Panc1 (cell line): ENCODE data around the gene ARHGAP45. TPM values are rescaled to one million over a fixed set of nuclear protein-coding genes. Genes with fewer than 3 reads are reported as not detected.

Experiments
- ATAC-seq: fragments of 200-7000 bp; cut with Tn5 transposase; 2 replicates; pipeline ENCODE4 v1.9.1; 2020; ENCODE audit warnings: mild to moderate bottlenecking, moderate library complexity
- BruUV-seq: library from RNA; stranded (reverse); fragments of 400-500 nt; replicated peaks from 2 replicates; lab custom pipeline; 2021; lab: Mats Ljungman, UMichigan
- CTCF ChIA-PET: fragments of 300-600 bp; sonication (Branson Sonifier 250); formaldehyde crosslinking; loops from one replicate; lab custom pipeline; 2022; ENCODE audit warnings: antibody characterized with exemption; lab: Charles Lee
- POLR2A ChIA-PET: fragments of 300-600 bp; sonication (Branson Sonifier 250); formaldehyde crosslinking; loops from one replicate; lab custom pipeline; 2022; ENCODE audit warnings: antibody characterized with exemption; lab: Charles Lee
- DNase-seq: peaks from one replicate; pipeline ENCODE4 v3.0.0-alpha.2; 2010; ENCODE audit warnings: low read depth, low spot score
- H3K27ac ChIP-seq: 2 replicates; pipeline ENCODE4 v1.5.1; 2011; ENCODE audit warnings: mild to moderate bottlenecking, low read length, inconsistent platforms
- H3K27me3 ChIP-seq: fragments of 200-500 bp; sonication (Bioruptor generic); 2 replicates; pipeline ENCODE4 v1.6.0; 2014; ENCODE audit warnings: low read length, inconsistent platforms; ENCODE audit not compliant: control insufficient read depth, insufficient read depth
- H3K36me3 ChIP-seq: fragments of 200-500 bp; sonication (Bioruptor generic); 2 replicates; pipeline ENCODE4 v1.5.1; 2014; ENCODE audit warnings: inconsistent platforms, mild to moderate bottlenecking, low read length, moderate library complexity; ENCODE audit not compliant: control insufficient read depth, insufficient read depth
- H3K4me1 ChIP-seq: 2 replicates; pipeline ENCODE4 v1.5.1; 2011; ENCODE audit warnings: inconsistent platforms, mild to moderate bottlenecking, low read length, moderate library complexity; ENCODE audit not compliant: control insufficient read depth, insufficient read depth
- H3K4me3 ChIP-seq, 2 experiments: 2 replicates each; pipeline ENCODE4 v1.5.1; 2011 to 2012; ENCODE audit warnings: low read depth in 2 of 2, low read length in 2 of 2, mild to moderate bottlenecking in 2 of 2, inconsistent platforms in 1 of 2, moderate library complexity in 1 of 2
- H3K9me3 ChIP-seq: fragments of 200-500 bp; sonication (Bioruptor generic); 2 replicates; pipeline ENCODE4 v1.5.1; 2014; ENCODE audit warnings: low read depth, mild to moderate bottlenecking, inconsistent platforms, low read length, moderate library complexity; ENCODE audit not compliant: control insufficient read depth, insufficient read depth
- POLR2AphosphoS5 ChIP-seq: IDR thresholded peaks from 2 replicates; pipeline ENCODE4 v1.6.1; 2012; ENCODE audit warnings: mild to moderate bottlenecking, low read depth, low read length, moderate library complexity
- REST ChIP-seq, 2 experiments: IDR thresholded peaks; 2 replicates each; pipeline ENCODE4 v1.6.1; 2011 to 2012; ENCODE audit warnings: low read depth in 2 of 2, control low read depth in 1 of 2, low read length in 1 of 2, mild to moderate bottlenecking in 1 of 2, moderate library complexity in 1 of 2; ENCODE audit not compliant: insufficient read depth in 1 of 2
- SIN3A ChIP-seq: IDR thresholded peaks from 2 replicates; pipeline ENCODE4 v1.6.1; 2012; ENCODE audit warnings: low read depth, mild to moderate bottlenecking, low read length, moderate library complexity, borderline replicate concordance; ENCODE audit not compliant: insufficient read depth
- TCF7L2 ChIP-seq: IDR thresholded peaks from 2 replicates; pipeline ENCODE4 v1.6.1; 2011; ENCODE audit warnings: mild to moderate bottlenecking, low read depth, low read length, inconsistent platforms
- in situ Hi-C: cut with HindIII; loops from 2 replicates; pipeline ENCODE4 v1.10.0; 2016; ENCODE audit warnings: low sequenced_read_pairs, low pct_unique_long_range_greater_than_20kb
- intact Hi-C: fragments of 100-400 bp; cut with micrococcal nuclease; formaldehyde crosslinking; loops from one replicate; pipeline ENCODE4 v1.10.0; 2022; ENCODE audit not compliant: unreplicated experiment
- total RNA-seq: library from RNA; stranded (reverse); gene quantifications from one replicate; pipeline ENCODE4 v1.2.1, GENCODE V29; 2021; ENCODE audit not compliant: unreplicated experiment
- TF ChIP-seq, protein P1 (sequence below): fragments of 450-650 bp; IDR thresholded peaks from 2 replicates; pipeline ENCODE4 v1.5.1; 2017; ENCODE audit warnings: mild to moderate bottlenecking

The ARHGAP45 gene
- total RNA-seq, 1 experiment from 2014 or later: 27.8 TPM

DNA sequence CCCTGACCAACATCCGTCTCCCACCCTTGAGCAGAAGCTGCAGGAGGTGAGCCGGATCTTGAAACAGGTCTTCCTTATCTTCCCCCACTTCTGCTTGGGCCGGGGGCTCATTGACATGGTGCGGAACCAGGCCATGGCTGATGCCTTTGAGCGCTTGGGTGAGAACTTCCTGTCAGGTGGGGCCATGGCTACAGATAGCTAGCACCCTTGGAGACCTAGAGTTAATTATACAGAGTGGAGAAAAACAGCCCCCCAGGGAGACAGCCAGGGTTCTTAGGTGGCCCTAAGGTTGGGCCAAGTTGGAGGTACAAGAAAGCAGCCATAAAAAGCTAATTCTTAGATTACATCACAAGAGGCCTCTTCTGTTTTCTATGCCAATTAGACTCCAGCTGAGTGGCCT is 8.9 kb upstream of the ARHGAP45 start:
- Histone ChIP-seq H3K9me3 (no peaks in the 10 kb centered on the region), H3K4me3 (no peak overlapping the region), H3K27me3 (no peaks in the 10 kb centered on the region), H3K36me3 (no peaks in the 10 kb centered on the region), H3K4me1 (no peaks in the 10 kb centered on the region), H3K27ac (no peak overlapping the region)
- in situ Hi-C loops (no loop called here), intact Hi-C loops (no loop called here)
- ChIA-PET POLR2A (no interaction called here), CTCF (no interaction called here)
- TF ChIP-seq, protein P1, sequence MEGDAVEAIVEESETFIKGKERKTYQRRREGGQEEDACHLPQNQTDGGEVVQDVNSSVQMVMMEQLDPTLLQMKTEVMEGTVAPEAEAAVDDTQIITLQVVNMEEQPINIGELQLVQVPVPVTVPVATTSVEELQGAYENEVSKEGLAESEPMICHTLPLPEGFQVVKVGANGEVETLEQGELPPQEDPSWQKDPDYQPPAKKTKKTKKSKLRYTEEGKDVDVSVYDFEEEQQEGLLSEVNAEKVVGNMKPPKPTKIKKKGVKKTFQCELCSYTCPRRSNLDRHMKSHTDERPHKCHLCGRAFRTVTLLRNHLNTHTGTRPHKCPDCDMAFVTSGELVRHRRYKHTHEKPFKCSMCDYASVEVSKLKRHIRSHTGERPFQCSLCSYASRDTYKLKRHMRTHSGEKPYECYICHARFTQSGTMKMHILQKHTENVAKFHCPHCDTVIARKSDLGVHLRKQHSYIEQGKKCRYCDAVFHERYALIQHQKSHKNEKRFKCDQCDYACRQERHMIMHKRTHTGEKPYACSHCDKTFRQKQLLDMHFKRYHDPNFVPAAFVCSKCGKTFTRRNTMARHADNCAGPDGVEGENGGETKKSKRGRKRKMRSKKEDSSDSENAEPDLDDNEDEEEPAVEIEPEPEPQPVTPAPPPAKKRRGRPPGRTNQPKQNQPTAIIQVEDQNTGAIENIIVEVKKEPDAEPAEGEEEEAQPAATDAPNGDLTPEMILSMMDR: no peak
- TF ChIP-seq POLR2AphosphoS5 (no peak), REST (IDR thresholded peaks at IDR 0.05; ENCODE audit: insufficient read depth in 1 of 2, low read depth in 2 of 2, low read length in 1 of 2) (no peak), SIN3A (no peak), TCF7L2 (no peak)
- DNase-seq: no peak
- ATAC-seq: no peak
- no TSS peak for BruUV-seq

DNA sequence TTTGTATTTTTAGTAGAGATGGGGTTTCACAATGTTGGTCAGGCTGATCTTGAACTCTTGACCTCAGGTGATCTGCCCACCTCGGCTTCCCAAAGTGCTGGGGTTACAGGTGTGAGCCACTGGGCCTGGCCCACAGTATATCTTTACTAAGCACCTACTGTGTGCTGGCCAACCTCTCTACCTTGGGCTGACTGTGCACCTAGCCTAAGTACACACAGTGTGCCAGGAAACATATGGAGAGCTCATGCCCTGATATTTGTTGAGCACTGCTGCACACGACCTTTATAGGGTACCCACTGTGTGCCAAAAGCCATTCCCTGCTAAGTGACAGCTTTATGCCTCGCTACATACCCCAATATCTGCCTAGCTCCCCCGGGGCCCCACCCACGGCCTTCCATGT is 6.3 kb upstream of the ARHGAP45 start:
- H3K36me3 ChIP-seq: no peaks in the 10 kb centered on the region
- ATAC-seq (no peak), DNase-seq (no peak)
- H3K27ac ChIP-seq: no peak overlapping the region
- POLR2A ChIA-PET: no interaction called here
- CTCF ChIA-PET: interaction anchor here (0.6 to 0.7 kb wide), 2 partner anchors 17 to 64 kb away, joined by 4 to 6 read pairs; no protein-coding TSS in a partner anchor
- TF ChIP-seq REST (IDR thresholded peaks at IDR 0.05; ENCODE audit: insufficient read depth in 1 of 2, low read depth in 2 of 2, low read length in 1 of 2) (no peak), TCF7L2 (no peak), SIN3A (no peak), POLR2AphosphoS5 (no peak)
- TF ChIP-seq, protein P1: no peak
- no peak overlapping the region for H3K4me3 ChIP-seq
- H3K9me3 ChIP-seq: no peaks in the 10 kb centered on the region
- intact Hi-C loops: no loop called here
- peaks cover 6% of the 10 kb centered on the region for H3K4me1 ChIP-seq
- no TSS peak for BruUV-seq
- in situ Hi-C loops: no loop called here
- H3K27me3 ChIP-seq: no peaks in the 10 kb centered on the region
